NCI-H446 (cell line): ENCODE results near the gene GRIK1.

ENCODE experiments used
- DNase-seq, 2 experiments: peaks; one replicate each; lab custom pipeline; 2025; lab: John Stamatoyannopoulos, UW

GRIK1 gene

DNA sequence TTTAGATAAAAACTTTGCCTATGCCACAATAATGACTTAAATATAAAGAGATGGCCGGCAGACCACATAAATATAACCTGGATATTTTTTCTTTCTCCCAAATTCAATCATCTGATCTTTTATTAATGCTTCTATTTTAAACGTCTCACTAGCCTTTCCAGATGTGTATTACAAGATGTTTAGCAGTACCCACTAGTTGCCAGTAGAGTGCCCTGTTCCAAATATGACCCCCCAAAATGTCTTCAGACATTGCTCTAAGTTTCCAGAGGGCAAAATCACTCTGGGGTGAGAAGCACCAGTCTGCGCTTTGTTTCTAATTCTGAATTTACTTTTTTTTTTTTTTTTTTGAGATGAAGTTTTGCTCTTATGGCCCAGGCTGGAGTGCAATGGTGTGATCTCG lies 268.1 kb downstream of the GRIK1 start:
- no peak for DNase-seq

DNA sequence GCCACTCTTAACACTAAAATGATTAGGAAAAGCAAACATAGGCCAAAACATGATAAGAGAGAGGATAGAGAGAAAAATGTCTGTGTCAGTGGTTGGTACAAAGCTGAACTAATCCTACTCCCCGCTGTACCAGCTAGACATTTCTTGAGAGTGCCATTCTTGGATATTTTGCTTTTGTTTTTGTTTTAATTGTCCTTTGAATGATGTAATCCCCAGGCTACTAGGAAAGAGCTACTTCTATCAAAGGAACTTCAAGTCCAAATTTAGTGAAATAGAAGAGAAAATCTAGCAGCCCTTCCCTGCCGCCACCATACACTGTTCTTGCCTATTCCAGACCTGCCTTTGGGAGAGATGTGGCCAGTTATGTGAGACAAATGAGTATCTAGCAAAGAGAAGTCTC lies 269.6 kb downstream of the GRIK1 start:
- DNase-seq: no peak

DNA sequence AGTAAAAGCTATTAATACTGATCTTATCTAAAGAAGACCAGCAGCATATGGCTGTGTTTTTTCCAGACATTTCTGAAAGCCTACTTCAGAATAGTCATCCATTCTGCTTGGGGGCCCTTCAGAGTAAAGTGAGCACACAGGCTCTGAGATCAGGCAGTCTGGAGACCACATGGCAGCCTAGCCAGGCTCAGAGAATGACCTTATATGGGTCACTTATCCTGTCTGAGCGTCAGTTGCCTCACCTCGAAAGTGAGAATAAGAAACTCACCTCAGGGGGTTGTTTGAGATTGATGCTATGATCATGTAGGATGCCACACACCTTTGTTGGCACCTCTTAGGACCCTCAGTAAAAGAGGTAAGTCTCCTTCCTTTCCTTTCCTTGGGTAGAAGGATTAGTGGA lies 270.4 kb downstream of the GRIK1 start:
- no peak for DNase-seq

DNA sequence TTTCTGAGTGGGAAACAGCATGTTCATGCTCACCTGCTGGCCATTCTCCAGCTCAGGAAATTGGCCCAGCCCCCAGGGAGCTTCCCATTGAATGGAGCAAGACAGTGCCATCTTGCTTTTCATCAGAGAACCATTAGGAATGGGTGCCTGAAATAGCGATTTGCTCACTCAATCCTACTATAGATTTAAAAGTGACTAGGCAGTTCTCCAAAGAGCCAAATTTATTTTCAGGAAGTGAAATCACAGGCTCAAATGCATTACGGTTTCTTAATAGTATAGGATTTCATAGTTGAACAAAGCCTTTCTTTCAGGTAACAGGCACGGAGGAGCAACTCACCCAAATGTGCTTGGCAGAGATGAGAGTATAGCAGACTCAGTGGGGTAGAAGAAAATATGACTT lies 272.1 kb downstream of the GRIK1 start:
- DNase-seq: no peak

DNA sequence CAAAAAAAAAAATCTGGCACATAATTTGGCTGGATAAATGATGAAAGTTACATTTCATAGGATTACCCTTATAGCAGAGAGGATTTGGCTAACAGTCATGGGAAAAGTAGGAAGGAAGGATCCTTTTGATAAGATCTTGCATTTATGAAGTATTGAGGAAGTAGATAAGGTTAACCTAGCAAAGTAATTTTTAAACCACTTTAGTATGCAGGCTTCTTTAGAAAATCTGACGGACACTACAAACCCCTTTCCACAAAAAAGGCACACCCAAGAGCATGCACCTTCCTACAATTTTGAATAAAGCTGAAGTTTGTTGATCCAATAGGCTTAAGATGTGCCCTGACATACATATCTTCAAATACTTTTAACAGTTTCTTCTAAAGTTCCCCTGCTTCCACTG lies 275.2 kb downstream of the GRIK1 start:
- DNase-seq: no peak

DNA sequence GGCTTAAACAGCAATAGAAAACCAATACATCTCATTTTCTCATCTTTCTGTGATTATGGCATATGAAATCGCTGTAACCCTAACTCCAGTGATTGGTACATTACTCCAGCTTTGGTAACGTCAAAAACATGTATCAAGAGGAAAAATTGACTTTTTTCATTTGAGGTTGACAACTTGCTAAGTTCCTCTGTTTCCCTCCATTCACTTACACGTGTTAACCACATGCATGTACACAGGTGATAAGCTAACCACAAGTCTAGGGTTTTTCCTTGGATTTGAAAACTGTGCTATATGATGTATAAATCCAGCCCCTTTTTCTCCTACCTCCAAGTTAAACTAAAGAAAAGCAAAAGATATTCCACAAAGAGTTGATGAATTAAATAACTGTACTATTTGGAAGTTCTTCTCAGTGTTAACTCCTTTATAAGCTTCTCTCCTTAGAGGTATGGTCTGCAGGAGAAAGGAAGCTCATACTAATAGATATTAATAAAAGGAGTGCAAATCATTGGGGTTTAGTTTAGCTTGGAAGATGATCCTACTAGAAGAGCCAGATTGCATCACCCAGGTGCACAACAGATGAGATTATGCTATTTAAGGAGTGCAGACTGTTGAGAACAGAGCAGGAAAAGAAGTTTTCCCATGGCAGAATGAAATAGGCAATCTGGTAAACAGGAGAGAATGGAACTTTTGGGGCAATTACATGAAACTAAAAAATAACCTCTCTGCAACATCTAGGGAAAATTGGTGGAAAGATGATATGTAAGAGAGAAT lies 277.9 kb downstream of the GRIK1 start:
- no peak for DNase-seq

DNA sequence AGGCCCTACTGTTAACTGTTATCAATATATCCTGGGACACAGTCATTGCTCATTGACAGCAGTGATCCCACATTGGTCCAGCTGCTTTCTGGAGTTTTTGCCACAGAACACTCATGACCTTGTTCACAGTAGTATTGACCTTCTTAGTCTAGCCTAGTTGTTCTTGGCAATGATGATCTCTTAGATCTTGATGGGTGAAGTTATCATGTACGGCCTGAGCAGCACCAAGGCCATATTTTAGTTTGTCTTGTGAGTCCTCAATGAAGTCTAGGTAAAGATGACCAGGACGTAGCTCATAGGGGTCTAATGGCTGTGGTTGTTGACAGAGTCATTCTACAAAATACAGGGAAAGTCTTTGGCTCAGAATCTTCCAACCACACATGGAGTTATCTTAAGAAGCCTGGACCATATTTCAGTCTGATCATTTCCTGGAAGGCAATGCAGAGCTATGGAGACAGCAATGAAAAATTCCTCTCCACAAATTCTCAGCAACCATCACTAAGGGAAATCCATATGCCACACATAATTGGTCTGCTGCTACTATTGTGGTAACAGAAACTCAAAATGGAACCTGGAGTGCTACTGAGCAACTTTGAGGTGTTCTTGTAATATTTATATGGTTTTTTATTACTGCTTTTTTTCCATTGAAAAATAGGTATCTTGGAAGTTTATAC lies 279.6 kb downstream of the GRIK1 start:
- no peak for DNase-seq

DNA sequence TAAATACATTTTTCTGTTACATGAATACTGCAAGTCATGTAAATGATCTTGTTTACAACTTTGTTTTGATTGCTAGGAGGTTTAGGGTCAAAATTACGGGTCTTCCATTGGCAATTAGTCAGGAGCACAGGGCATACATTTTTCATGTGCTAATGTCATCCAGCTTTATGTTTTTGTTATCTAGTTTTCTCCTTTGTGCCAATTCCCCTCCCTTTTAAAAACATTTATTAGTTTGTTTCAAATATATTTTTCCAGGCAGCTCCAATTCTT lies 280.9 kb downstream of the GRIK1 start:
- DNase-seq: no peak

DNA sequence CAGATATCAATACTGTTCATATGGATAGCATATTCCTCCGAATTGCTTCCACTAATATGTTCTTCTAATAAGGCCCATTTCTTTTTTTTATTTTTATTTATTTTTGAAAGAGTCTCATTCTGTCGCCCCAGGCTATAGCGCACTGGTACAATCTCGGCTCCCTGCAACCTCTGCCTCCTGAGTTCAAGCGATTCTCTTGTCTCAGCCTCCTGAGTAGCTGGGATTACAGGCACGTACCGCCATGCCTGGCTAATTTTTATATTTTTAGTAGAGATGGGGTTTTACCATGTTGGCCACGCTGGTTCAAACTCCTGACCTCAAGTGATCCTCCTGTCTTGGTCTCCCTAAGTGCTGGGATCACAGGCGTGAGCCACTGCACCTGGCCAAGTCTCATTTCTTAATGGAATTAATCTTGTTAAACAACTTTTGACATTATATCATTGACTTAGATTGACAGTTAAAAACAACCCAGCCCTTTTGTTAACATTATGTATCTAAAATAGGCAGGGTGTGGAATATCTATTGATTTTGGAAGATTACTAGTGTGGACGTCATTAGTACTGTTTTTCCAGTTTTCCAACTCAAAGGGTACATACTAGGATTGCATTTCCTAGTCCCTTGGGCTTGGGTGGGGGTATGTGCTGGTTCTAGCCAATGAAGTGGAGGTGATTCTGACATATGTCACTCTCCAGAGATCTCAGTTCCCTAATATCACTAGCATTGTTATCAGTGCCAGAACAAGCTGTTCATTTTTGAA lies 281.4 kb downstream of the GRIK1 start:
- DNase-seq: no peak

DNA sequence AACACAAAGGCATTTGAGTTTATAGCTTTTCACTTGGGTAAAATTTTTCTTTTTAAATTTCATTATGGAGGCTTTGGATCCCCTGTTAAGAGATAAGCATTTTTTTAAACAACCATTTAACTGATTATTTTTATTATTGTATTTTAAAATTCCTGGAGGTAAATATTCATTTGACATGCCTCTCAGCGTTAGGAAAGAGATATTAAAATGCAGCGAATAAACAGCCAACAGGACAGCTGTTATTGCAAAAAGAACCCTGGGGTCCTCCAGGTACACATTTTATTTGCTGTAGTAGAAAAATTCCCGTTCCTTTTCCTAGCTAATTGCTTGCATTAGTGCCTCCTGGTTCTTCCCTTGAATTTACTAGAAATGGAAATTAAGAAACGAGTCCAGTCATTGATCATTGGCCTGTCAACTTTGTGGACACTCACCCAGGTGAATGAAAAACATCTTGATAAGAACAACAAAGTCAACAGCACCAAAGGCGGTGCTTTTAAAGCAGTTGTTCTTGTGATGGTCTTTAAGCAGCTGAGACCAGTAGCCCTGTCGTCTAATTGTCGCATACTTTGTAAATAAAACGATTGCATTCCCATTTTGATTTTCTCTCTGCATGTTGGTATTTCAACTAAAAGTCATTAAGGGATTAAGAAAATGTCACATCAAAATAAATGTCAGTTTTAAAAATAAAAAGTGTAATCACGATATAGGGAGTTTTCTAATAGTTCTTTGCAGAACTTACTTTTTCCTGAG lies 282.4 kb downstream of the GRIK1 start:
- DNase-seq: no peak

DNA sequence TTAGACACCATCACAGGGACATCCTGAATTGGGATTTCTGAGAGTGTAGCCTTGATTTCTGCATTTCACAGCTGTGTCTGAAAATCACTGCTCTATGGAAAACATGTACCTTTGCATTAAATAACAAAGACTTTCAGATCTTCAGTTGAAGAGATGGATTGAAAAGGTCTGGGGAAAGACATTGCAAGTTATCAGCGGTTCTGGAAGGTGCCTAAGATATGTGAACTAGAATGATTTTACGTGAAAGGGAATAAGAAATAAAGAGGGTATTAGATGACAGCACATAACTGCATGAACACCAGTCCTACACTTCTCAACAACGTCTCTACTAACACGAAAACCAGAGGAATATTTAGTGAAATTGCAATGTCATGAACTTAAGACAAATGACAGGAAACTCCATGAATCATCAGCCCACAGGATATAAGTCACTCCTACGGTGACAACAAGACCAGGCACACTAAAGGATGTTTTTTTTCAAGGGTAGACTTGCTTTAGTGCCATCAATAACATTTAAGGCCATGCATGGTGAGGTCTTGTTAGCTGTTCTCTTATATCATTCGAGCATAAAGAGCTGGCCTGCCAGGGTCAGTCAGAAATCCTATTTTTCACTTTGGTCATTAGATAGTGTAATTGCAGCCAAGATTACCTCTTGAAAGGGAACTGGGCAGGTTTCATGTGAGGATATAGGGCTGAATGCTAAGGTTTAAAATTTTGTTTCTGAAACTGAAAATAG lies 283.1 kb downstream of the GRIK1 start:
- no peak for DNase-seq

DNA sequence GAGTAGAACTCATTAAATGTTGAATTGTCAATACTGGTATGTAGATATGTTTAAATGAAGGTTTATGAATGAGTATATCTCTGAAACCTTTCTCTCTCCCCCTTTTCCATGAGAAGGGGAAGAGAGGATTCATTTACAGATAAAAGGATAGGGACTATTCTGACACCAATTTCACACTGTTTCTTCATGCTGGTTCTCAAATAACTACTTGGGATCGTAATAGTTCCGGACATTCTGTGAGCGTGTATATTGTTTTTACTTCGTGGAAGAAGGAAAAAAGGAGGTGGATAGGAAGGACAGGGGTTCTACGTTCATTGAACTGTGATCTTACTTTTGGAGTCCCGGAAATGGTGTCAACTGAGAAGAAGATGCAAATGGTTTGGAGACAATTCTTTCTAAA lies 284.2 kb downstream of the GRIK1 start:
- no peak for DNase-seq

DNA sequence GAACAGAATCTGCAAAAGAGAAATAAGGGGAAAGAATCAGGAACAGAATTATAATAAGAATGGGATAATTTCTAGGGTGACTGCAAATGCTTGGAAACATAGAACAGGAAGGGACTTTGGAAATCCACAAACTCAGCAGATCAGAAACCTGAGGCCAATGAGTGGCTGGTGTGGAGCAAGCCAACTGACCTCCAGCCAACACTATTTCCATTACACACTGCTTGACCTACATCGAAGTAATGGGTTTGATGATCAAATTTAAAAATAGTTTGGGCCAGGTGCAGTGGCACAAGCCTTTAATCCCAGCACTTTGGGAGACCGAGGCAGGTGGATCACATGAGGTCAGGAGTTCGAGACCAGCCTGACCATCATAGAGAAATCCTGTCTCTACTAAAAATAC lies 284.9 kb downstream of the GRIK1 start:
- DNase-seq: no peak

DNA sequence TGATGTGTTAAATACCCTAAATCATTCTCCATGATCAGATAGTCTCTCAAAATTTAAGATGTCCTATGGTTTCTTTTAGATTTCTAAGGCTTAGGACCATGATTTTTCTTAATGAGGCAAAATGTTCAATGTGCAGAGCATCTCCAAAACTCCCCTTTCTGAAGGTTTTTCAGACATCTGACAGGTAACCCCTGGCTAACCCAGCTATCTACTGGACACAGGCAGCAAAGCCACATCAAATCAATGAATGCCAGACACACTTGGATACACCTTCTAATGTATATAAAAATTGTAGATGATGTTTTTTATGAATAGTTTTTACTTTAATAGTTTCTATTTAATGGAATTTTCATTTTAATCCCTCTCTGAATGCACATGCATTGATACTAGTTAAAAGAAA lies 285.6 kb downstream of the GRIK1 start:
- no peak for DNase-seq

DNA sequence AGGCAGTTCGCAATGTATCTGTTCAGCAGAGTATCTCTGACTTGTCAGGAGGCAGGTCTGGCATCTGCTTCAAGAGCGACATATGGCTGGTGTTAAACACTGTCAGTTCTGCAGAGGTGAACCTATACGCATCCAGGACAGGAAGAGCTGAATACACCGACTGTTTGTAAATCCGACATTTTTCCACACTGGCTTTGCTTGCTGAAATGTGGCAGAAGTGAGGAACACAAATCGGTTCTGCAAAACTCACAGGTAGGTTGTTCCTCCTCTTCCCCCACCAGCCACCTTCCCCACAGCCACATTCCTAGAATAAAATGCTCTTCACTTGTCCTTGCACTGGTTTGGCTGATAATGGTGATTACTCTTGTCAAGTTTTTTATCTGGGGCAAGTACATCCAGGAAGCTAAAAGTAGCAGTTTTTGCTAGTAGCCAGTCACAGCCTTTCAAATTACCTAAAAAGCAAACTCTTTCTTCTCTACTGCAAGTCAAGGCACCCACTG lies 289.2 kb downstream of the GRIK1 start:
- no peak for DNase-seq

DNA sequence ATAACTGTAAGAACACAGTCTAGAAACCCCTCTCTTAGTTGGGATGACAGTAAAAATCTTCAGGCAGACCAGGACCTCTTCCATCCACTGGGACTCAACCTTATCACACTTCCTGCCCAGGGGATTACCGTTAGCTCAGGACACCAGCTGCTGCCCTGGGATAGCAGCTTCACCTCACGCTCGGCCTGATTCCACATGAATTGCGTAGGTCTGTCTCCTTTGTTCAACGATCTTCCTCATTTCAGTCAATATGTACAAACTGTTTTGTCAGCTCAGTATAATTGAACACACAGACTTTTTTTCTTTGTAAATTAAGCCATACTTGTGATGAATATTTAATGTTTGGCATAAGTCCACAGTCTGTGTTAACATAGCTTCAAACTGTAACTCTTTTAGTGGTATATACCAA lies 290.4 kb downstream of the GRIK1 start:
- DNase-seq: no peak

DNA sequence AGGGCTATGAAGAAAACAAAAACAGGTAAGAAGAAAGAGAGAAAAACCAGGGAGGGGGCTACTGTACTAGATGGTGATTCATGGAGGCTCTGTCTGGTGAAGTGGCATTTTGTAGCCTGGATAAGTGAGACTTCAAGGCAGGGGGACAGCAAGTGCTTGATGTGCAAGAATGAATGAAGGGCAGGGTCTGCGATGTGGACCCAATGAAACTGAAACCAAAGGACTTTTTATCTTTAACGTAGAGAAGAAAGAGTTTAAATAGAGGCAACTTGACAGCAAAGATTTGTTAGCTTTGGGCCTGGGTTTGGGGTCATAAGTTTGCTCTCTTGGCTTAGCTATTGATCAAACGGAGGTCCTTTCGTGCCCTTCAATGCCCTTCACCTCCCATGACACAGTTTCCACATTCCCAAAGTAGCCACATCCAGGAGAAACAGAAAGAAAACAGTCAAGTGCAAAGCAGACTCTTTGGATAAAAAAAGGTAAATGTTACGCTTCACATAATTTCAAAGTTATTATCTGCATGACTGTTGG lies 291.0 kb downstream of the GRIK1 start:
- no peak for DNase-seq

DNA sequence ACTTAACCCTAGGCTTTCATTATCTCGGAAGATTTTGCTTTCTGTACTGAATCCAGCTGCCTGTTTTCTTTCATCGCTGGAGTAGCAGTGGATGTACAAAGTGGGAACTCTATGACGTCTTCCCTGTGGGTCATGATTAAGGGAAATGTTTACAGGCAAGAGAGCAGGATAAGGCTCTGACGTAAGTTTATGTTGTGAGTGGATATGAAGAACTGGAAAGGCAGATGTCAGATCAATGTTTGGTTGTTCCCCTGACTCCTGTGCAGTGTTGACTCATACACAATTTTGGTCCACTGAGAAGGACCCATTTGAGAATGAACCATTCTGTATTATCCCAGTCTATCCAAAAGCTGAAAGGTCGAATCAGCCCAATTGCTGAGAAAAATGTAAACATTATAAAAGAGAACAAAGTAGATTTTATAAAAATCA lies 292.4 kb downstream of the GRIK1 start:
- DNase-seq: no peak

DNA sequence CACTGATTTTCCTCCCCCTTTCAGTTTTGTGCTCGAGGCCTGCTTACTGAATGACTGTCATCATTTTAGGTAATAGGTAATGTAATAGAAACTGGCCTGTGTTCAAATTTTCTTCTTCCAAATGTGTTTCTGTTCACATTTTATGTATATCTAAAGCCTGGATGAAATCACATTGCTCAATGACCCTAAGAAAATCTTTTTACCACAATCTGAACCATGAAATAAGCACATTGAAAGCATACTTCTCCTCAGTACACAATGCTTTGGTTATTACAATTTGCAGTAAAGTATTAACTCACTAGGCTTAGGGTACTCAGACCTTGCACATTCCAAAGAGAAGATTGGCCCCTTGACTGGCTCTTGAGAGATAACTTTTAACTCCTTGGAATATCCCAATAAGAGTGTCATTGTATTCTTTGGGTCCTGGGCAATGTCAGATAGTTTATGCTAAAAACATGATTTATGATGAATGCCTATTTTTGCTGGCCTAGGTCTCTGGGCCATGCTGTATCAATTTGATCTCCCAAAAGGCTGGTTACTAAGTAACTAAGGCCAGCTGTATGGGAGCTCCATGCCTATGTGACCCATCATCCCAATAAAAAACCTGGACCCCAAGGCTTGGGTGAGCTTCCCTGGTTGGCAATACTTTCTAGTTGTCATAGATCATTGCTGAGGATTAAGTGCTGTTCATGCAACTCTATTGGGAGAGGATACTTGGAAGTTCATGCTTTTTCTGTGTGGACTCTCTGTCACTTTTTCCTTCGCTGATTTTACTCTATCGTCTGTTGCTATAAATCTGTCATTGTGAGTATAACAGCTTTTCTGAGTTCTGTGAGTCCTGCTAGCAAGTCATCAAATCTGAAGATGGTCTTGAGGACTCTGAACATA lies 293.9 kb downstream of the GRIK1 start:
- DNase-seq: no peak

DNA sequence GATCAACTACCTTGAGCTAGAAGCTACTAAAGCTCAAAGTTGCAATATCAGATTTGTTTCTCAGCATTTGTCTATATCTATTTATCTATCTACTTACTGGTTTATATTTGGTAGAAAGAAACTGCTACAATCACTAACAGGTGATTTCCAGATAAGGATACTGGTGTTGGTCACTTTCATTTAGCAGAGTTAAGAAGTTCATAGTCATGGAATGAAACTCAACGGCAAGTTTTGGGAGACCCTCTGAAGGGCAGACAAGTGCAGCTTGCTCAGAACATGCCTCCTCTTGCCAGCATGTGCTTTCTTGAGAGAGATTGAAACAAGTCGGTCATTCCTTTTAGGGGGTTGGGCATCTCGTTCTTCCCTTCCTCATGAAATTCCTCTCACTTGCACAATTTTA lies 296.5 kb downstream of the GRIK1 start:
- no peak for DNase-seq
